ENCODE results near the gene GGNBP2. TPM values are rescaled to one million over a fixed set of nuclear protein-coding genes. Genes with fewer than 3 reads are reported as not detected.
A peak's percentile ranks its signal among the peaks of the same experiment; 100 is the strongest.

GGNBP2 gene
- total RNA-seq, 2 experiments from 2014 or later = 96.5 to 113 TPM

GRCh38 chr17:36617773-36618172, 73.1 kb downstream of the GGNBP2 start:
- CTCF ChIA-PET = interaction anchor here (1.4 to 5.5 kb wide), 3 partner anchors 8 to 16 kb away, joined by 4 to 20 read pairs (median 6); partner anchors contain the start of gene MRM1
- DNase-seq (no peak), ATAC-seq (no peak)
- no peak overlapping the region for H3K27ac Mint-ChIP-seq
- H3K27me3 Mint-ChIP-seq = no peaks in the 10 kb centered on the region
- H3K36me3 Mint-ChIP-seq = no peaks in the 10 kb centered on the region
- no peaks in the 10 kb centered on the region for H3K9me3 Mint-ChIP-seq (ENCODE audit: low read depth)
- no peak overlapping the region for H3K4me3 Mint-ChIP-seq
- peaks cover 2% of the 10 kb centered on the region for H3K4me1 Mint-ChIP-seq

DNA sequence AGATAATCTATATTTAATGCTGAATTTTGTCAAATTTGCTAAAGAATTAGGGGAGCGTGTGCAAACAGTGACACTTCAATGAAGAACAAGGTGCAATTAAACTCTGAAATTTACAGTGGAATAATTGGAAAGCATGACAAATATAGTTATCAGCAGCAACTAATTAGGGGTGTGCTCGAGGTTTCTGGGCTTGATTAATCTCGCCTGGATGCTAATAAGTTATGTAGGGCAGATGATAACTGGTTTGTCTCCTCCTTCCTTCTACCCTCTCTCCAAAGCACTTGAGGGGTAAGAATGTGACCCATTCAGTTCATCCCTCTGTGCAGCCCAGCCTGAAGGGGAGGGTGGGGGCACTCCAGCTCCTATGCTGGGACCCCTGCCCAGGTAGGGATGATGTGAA, 78.6 kb downstream of the GGNBP2 start:
- H3K4me3 Mint-ChIP-seq = no peak overlapping the region
- H3K27me3 Mint-ChIP-seq = no peaks in the 10 kb centered on the region
- no peaks in the 10 kb centered on the region for H3K9me3 Mint-ChIP-seq (ENCODE audit: low read depth)
- ATAC-seq (no peak), DNase-seq (no peak)
- H3K36me3 Mint-ChIP-seq = no peaks in the 10 kb centered on the region
- H3K27ac Mint-ChIP-seq = no peak overlapping the region
- H3K4me1 Mint-ChIP-seq = peaks cover 2% of the 10 kb centered on the region
- CTCF ChIA-PET = interaction anchor here (7.0 kb wide), 1 partner anchor 21 kb away, joined by 65 read pairs; the partner anchor contains the start of gene MRM1

DNA sequence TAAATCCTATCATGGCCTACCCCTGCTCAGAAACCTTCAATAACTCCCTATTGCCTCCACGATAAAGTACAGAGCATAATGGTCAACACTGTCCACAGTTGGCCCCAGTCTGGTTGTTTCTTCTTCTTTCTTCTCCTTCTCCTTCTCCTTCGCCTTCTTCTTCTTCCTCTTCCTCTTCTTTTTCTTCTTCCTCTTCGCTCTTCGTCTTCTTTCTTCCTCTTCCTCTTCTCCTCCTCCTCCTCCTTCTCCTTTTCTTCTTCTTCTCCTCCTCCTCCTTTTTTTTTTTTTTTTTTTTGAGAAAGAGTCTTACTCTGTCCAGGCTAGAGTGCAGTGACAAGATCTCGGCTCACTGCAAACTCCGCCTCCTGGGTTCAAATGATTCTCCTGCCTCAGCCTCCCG, 80.5 kb downstream of the GGNBP2 start:
- DNase-seq = no peak
- peaks cover 2% of the 10 kb centered on the region for H3K4me1 Mint-ChIP-seq
- no peaks in the 10 kb centered on the region for H3K36me3 Mint-ChIP-seq
- H3K9me3 Mint-ChIP-seq (ENCODE audit: low read depth) = no peaks in the 10 kb centered on the region
- CTCF ChIA-PET = interaction anchor here (0.6 to 7.0 kb wide), 25 partner anchors 8 to 616 kb away, joined by 3 to 65 read pairs (median 6); partner anchors contain the start of gene MRM1
- no peak for ATAC-seq
- no peak overlapping the region for H3K4me3 Mint-ChIP-seq
- no peak overlapping the region for H3K27ac Mint-ChIP-seq
- no peaks in the 10 kb centered on the region for H3K27me3 Mint-ChIP-seq

DNA sequence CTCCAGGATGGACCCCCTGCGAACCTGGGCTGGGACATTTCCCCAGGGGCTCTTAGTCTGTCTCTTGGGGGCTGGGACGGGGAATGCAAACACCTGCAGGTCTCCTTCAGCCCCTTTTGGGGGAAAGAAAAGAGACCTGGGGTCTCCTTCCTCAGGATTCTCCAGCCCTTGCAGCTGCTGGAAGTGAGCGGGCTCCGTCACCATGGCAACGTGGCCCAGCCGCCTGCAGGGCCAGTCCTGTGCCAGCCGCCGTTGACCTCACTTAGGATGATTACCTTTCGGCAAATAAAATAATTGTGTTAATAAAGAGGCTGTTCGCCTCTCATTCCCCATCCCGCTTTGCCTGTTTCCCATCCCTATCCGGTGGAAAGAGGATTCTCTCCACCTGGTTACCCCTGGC, 82.4 kb downstream of the GGNBP2 start:
- ATAC-seq (no peak), DNase-seq (no peak)
- Mint-ChIP-seq H3K36me3 (no peaks in the 10 kb centered on the region), H3K4me1 (no peaks in the 10 kb centered on the region), H3K27ac (no peak overlapping the region), H3K4me3 (no peak overlapping the region), H3K9me3 (ENCODE audit: low read depth) (no peaks in the 10 kb centered on the region), H3K27me3 (no peaks in the 10 kb centered on the region)
- CTCF ChIA-PET = interaction anchor here (1.0 to 7.0 kb wide), 10 partner anchors 12 to 614 kb away, joined by 3 to 65 read pairs (median 17); partner anchors contain the start of gene MRM1

GRCh38 chr17:36628576-36628975, 83.9 kb downstream of the GGNBP2 start:
- no peaks in the 10 kb centered on the region for H3K4me1 Mint-ChIP-seq

GRCh38 chr17:36629252-36629847, 84.6 kb downstream of the GGNBP2 start:
- Mint-ChIP-seq H3K36me3 (no peaks in the 10 kb centered on the region), H3K27me3 (peaks cover 9% of the 10 kb centered on the region), H3K27ac (no peak overlapping the region), H3K4me3 (no peak overlapping the region), H3K9me3 (ENCODE audit: low read depth) (no peaks in the 10 kb centered on the region), H3K4me1 (no peaks in the 10 kb centered on the region)
- DNase-seq (peak; percentile 86), ATAC-seq (peak; percentile 88)
- CTCF ChIA-PET = interaction anchor here (1.0 to 7.0 kb wide), 17 partner anchors 12 to 611 kb away, joined by 3 to 65 read pairs (median 6); partner anchors contain the start of genes AATF and MRM1

More at GRCh38 chr17:36628576-36628975, 83.9 kb downstream of the GGNBP2 start:
- DNase-seq (no peak), ATAC-seq (no peak)
- Mint-ChIP-seq H3K4me3 (no peak overlapping the region), H3K9me3 (ENCODE audit: low read depth) (no peaks in the 10 kb centered on the region), H3K27ac (no peak overlapping the region), H3K27me3 (peaks cover 9% of the 10 kb centered on the region), H3K36me3 (no peaks in the 10 kb centered on the region)
- CTCF ChIA-PET = interaction anchor here (0.8 to 7.0 kb wide), 18 partner anchors 13 to 745 kb away, joined by 3 to 65 read pairs (median 6); partner anchors contain the start of genes AATF and MRM1

DNA sequence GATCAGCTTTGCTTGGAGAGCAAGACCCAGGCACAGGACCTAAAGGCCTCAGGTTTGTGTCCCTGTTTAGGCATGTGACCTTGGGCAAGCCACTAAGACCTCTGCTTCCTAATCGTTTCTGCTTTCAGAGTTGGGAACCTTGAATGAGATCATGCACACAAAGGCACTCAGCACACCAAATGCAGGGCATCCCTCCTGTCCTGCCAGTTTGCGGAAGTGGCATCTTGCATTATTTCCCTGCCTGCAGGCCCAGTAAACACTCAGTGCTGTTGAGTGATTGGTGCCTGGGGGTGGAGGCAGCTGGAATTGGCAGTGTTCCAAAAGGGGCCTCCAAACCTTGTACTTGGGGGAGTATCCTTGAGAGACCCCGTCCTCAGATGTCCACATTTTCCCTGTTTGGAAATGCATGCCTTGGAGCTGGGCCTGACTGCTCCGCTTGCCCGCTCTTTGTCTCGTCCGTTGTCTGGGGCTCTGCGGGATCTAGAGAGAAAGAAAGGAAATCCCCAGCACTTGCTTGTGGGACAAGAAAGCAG, 85.3 kb downstream of the GGNBP2 start:
- no peaks in the 10 kb centered on the region for H3K36me3 Mint-ChIP-seq
- H3K4me1 Mint-ChIP-seq = no peaks in the 10 kb centered on the region
- H3K27ac Mint-ChIP-seq = no peak overlapping the region

DNA sequence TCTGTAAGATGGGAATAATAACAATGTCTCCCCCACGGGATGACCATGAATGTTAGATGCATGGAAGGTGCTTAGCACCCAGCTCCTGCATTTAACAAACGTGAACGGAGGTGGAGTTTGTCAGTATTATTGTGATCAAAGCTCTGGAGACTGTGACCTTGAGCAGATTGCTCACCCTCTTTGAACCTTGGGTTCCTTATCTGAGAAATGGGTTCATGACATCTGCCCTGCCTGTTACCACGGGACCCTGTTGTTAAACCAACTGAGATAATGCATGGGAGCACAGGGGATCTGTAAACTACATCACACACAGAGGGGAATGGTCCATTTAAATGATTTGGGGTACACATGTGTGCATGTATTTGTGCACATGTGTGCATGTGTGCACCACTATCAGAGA, 86.3 kb downstream of the GGNBP2 start:
- H3K27ac Mint-ChIP-seq = no peak overlapping the region
- no peak overlapping the region for H3K4me3 Mint-ChIP-seq
- DNase-seq (no peak), ATAC-seq (no peak)
- CTCF ChIA-PET = interaction anchor here (1.5 to 6.9 kb wide), 3 partner anchors 45 to 416 kb away, joined by 5 to 56 read pairs (median 17); no protein-coding TSS in a partner anchor
- no peaks in the 10 kb centered on the region for H3K4me1 Mint-ChIP-seq
- H3K36me3 Mint-ChIP-seq = no peaks in the 10 kb centered on the region
- H3K27me3 Mint-ChIP-seq = peaks cover 14% of the 10 kb centered on the region
- no peaks in the 10 kb centered on the region for H3K9me3 Mint-ChIP-seq (ENCODE audit: low read depth)

More for the DNA sequence above, 85.3 kb downstream of the GGNBP2 start:
- ATAC-seq (no peak), DNase-seq (no peak)
- peaks cover 9% of the 10 kb centered on the region for H3K27me3 Mint-ChIP-seq
- no peaks in the 10 kb centered on the region for H3K9me3 Mint-ChIP-seq (ENCODE audit: low read depth)
- H3K4me3 Mint-ChIP-seq = no peak overlapping the region
- CTCF ChIA-PET = interaction anchor here (1.3 to 7.0 kb wide), 10 partner anchors 12 to 611 kb away, joined by 3 to 65 read pairs (median 18); partner anchors contain the start of gene MRM1

GRCh38 chr17:36632916-36633771, 88.4 kb downstream of the GGNBP2 start:
- Mint-ChIP-seq H3K9me3 (ENCODE audit: low read depth) (no peaks in the 10 kb centered on the region), H3K27ac (no peak overlapping the region), H3K36me3 (no peaks in the 10 kb centered on the region), H3K4me3 (no peak overlapping the region), H3K4me1 (no peaks in the 10 kb centered on the region), H3K27me3 (peaks cover 24% of the 10 kb centered on the region)
- CTCF ChIA-PET = interaction anchor here (1.0 to 1.4 kb wide), 4 partner anchors 9 to 415 kb away, joined by 3 to 5 read pairs (median 4); no protein-coding TSS in a partner anchor
- ATAC-seq (no peak), DNase-seq (no peak)

Other genes with a start within 250 kb of the GGNBP2 start
- gene TBC1D3G, start 221.0 kb upstream of the GGNBP2 start, total RNA-seq = not detected
- not detected for gene TBC1D3H, start 156.5 kb upstream of the GGNBP2 start, total RNA-seq
- gene ZNHIT3, start 58.2 kb upstream of the GGNBP2 start, total RNA-seq = 10 to 100 TPM; 34.3 to 45.8 TPM
- 100 to 1,000 TPM; 140 to 161 TPM for gene MYO19, start 10.1 kb upstream of the GGNBP2 start, total RNA-seq
- 10 to 100 TPM in 1 of 2 experiments, 1 to 10 TPM in 1; 9.6 to 17.4 TPM for gene PIGW, start 9.9 kb upstream of the GGNBP2 start, total RNA-seq
- 1 to 10 TPM; 4.5 to 8.0 TPM for gene DHRS11, start 47.0 kb downstream of the GGNBP2 start, total RNA-seq
- 10 to 100 TPM; 13.6 to 17.0 TPM for gene MRM1, start 56.7 kb downstream of the GGNBP2 start, total RNA-seq

Data from activated CD8-positive, alpha-beta memory T cell treated with anti-CD3 and anti-CD28 coated beads, Interleukin-2, amount 10 ng/mL, durations not matched to agents 7 days and 5 days (primary cell).